K562 (cell line): ENCODE results near the gene PTH1R. TPM values are rescaled to one million over a fixed set of nuclear protein-coding genes. Genes with fewer than 3 reads are reported as not detected.

Experiments
- ATF3 ChIP-seq, 2 experiments: fragments of 450-650 bp in 1 of 2; sonication (generic) in 1 of 2; formaldehyde crosslinking in 1 of 2; IDR thresholded peaks in 1 of 2; conservative IDR thresholded peaks in 1 of 2; 2 replicates each; pipeline versions ENCODE4 v1.6.1 to v1.8.1; 2016 to 2023; ENCODE audit warnings: mild to moderate bottlenecking in 2 of 2, moderate library complexity in 2 of 2, inconsistent platforms in 1 of 2, missing genetic modification reagents in 1 of 2
- CBFA2T2 ChIP-seq: fragments of 450-650 bp; conservative IDR thresholded peaks from 2 replicates; pipeline ENCODE4 v1.6.1; 2017; ENCODE audit warnings: mild to moderate bottlenecking
- HCFC1 ChIP-seq: IDR thresholded peaks from 2 replicates; pipeline ENCODE4 v1.6.1; 2012; ENCODE audit warnings: low read depth, low read length, improper control_type of control experiment
- MED1 ChIP-seq: sonication (generic); formaldehyde crosslinking; IDR thresholded peaks from 2 replicates; pipeline ENCODE4 v1.8.1; 2023; ENCODE audit warnings: missing genetic modification reagents, borderline replicate concordance
- MYNN ChIP-seq, 2 experiments: sonication (generic); formaldehyde crosslinking in 1 of 2; IDR thresholded peaks; 2 replicates each; pipeline versions ENCODE4 v1.5.0 to v1.6.1; 2016 to 2020; ENCODE audit warnings: antibody characterized with exemption in 1 of 2, missing genetic modification reagents in 1 of 2
- NCOR1 ChIP-seq: fragments of 450-650 bp; IDR thresholded peaks from 2 replicates; pipeline ENCODE4 v1.6.1; 2016; ENCODE audit warnings: mild to moderate bottlenecking, moderate library complexity
- RAD51 ChIP-seq: fragments of 450-650 bp; IDR thresholded peaks from 2 replicates; pipeline ENCODE4 v1.7.1; 2016; ENCODE audit warnings: low read depth, mild to moderate bottlenecking, borderline replicate concordance
- SAP30 ChIP-seq: fragments of 200-600 bp; sonication (generic); IDR thresholded peaks from 2 replicates; pipeline ENCODE4 v1.6.1; 2012; ENCODE audit warnings: borderline replicate concordance, low read depth, mild to moderate bottlenecking, moderate library complexity, low read length, control low read depth, inconsistent platforms; ENCODE audit not compliant: insufficient read depth, poor library complexity, severe bottlenecking
- SIN3A ChIP-seq, 2 experiments: fragments of 150-350 bp in 1 of 2; IDR thresholded peaks; 2 replicates each; pipeline ENCODE4 v1.6.1; 2011 to 2016; ENCODE audit warnings: borderline replicate concordance in 2 of 2, low read depth in 2 of 2, low read length in 2 of 2, mild to moderate bottlenecking in 2 of 2, moderate library complexity in 2 of 2; ENCODE audit not compliant: control insufficient read depth in 1 of 2
- polyA plus RNA-seq, 8 experiments: library from polyadenylated mRNA; depleted of rRNA in 4 of 8; stranded (reverse) in 5 of 8; unstranded in 3 of 8; fragments of >200 nt; fragmentation: Nextera tagmentation in 2 of 8; fragmentation: Illumina TruSeq in 1 of 8; extraction: Ambion mirVana in 2 of 8; extraction: Trizol in 1 of 8; gene quantifications; 2 replicates each; pipeline versions ENCODE4 v1.2.1 to v1.2.3, GENCODE V29; 2011 to 2014; ENCODE audit warnings: inconsistent platforms in 1 of 8, missing spikeins in 1 of 8
- total RNA-seq, 7 experiments: library from RNA; depleted of rRNA in 6 of 7; stranded (reverse); fragments of >200 nt in 6 of 7; fragmentation: Illumina TruSeq in 2 of 7; extraction: Trizol in 2 of 7; gene quantifications; 2 replicates each; pipeline versions ENCODE4 v1.2.1 to v1.2.3, GENCODE V29; 2011 to 2021; ENCODE audit warnings: low replicate concordance in 1 of 7
- TF ChIP-seq, protein P1 (sequence below): fragments of 450-650 bp; IDR thresholded peaks from 2 replicates; pipeline ENCODE4 v1.6.1; 2016; ENCODE audit warnings: low read depth
- TF ChIP-seq, protein P2 (sequence below): fragments of 200-800 bp; sonication (Bioruptor generic); IDR thresholded peaks from 2 replicates; pipeline ENCODE4 v1.6.1; 2017; ENCODE audit warnings: missing genetic modification characterization, missing compliant biosample characterization
- TF ChIP-seq, protein P3 (sequence below): IDR thresholded peaks from 2 replicates; pipeline ENCODE4 v1.6.1; 2014; ENCODE audit warnings: antibody characterized with exemption

The PTH1R gene
- total and polyA plus RNA-seq, 9 of the 15 experiments (the other 6 are each of a cell fraction or from before 2014, with no cell fraction given) = not detected

GRCh38 chr3:46903341-46904302 is 26.1 kb downstream of the PTH1R start (continued):
- TF ChIP-seq, protein P1, sequence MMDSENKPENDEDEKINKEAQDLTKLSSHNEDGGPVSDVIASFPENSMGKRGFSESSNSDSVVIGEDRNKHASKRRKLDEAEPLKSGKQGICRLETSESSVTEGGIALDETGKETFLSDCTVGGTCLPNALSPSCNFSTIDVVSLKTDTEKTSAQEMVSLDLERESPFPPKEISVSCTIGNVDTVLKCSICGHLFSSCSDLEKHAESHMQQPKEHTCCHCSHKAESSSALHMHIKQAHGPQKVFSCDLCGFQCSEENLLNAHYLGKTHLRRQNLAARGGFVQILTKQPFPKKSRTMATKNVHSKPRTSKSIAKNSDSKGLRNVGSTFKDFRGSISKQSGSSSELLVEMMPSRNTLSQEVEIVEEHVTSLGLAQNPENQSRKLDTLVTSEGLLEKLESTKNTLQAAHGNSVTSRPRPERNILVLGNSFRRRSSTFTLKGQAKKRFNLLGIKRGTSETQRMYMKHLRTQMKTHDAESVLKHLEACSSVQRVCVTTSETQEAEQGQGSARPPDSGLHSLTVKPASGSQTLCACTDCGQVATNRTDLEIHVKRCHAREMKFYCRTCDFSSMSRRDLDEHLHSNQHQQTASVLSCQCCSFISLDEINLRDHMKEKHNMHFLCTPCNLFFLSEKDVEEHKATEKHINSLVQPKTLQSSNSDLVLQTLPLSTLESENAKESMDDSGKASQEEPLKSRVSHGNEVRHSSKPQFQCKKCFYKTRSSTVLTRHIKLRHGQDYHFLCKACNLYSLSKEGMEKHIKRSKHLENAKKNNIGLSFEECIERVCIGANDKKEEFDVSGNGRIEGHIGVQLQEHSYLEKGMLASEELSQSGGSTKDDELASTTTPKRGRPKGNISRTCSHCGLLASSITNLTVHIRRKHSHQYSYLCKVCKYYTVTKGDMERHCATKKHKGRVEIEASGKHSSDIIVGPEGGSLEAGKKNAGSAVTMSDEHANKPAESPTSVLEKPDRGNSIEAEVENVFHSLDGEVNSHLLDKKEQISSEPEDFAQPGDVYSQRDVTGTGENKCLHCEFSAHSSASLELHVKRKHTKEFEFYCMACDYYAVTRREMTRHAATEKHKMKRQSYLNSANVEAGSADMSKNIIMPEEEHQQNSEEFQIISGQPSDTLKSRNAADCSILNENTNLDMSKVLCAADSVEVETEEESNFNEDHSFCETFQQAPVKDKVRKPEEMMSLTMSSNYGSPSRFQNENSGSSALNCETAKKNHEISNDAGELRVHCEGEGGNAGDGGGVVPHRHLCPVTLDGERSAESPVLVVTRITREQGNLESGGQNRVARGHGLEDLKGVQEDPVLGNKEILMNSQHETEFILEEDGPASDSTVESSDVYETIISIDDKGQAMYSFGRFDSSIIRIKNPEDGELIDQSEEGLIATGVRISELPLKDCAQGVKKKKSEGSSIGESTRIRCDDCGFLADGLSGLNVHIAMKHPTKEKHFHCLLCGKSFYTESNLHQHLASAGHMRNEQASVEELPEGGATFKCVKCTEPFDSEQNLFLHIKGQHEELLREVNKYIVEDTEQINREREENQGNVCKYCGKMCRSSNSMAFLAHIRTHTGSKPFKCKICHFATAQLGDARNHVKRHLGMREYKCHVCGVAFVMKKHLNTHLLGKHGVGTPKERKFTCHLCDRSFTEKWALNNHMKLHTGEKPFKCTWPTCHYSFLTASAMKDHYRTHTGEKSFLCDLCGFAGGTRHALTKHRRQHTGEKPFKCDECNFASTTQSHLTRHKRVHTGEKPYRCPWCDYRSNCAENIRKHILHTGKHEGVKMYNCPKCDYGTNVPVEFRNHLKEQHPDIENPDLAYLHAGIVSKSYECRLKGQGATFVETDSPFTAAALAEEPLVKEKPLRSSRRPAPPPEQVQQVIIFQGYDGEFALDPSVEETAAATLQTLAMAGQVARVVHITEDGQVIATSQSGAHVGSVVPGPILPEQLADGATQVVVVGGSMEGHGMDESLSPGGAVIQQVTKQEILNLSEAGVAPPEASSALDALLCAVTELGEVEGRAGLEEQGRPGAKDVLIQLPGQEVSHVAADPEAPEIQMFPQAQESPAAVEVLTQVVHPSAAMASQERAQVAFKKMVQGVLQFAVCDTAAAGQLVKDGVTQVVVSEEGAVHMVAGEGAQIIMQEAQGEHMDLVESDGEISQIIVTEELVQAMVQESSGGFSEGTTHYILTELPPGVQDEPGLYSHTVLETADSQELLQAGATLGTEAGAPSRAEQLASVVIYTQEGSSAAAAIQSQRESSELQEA = no peak
- TF ChIP-seq MED1 (CRISPR knock-in tag) = no peak
- TF ChIP-seq RAD51 = peak; percentile 75
- 0 out of 2 replicates have a peak, but pooled peaks have one; percentile 26 for TF ChIP-seq CBFA2T2
- peak; percentile 51; the same call in 1 of the 2 replicates for TF ChIP-seq ATF3 (IDR thresholded peaks at IDR 0.05)
- TF ChIP-seq ATF3 (CRISPR knock-in tag; conservative IDR thresholded peaks at IDR 0.05) = no peak
- TF ChIP-seq NCOR1 = no peak
- TF ChIP-seq SAP30 = no peak
- TF ChIP-seq MYNN (IDR thresholded peaks at IDR 0.05) = no peak
- no peak for TF ChIP-seq MYNN (CRISPR knock-in tag; IDR thresholded peaks at IDR 0.05)
- TF ChIP-seq HCFC1 = no peak
- no peak for TF ChIP-seq SIN3A (IDR thresholded peaks at IDR 0.05; ENCODE audit: borderline replicate concordance in 2 of 2, control insufficient read depth in 1 of 2, low read depth in 2 of 2, low read length in 2 of 2)
- TF ChIP-seq, protein P2, sequence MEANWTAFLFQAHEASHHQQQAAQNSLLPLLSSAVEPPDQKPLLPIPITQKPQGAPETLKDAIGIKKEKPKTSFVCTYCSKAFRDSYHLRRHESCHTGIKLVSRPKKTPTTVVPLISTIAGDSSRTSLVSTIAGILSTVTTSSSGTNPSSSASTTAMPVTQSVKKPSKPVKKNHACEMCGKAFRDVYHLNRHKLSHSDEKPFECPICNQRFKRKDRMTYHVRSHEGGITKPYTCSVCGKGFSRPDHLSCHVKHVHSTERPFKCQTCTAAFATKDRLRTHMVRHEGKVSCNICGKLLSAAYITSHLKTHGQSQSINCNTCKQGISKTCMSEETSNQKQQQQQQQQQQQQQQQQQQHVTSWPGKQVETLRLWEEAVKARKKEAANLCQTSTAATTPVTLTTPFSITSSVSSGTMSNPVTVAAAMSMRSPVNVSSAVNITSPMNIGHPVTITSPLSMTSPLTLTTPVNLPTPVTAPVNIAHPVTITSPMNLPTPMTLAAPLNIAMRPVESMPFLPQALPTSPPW = peak; percentile 45
- TF ChIP-seq, protein P3, sequence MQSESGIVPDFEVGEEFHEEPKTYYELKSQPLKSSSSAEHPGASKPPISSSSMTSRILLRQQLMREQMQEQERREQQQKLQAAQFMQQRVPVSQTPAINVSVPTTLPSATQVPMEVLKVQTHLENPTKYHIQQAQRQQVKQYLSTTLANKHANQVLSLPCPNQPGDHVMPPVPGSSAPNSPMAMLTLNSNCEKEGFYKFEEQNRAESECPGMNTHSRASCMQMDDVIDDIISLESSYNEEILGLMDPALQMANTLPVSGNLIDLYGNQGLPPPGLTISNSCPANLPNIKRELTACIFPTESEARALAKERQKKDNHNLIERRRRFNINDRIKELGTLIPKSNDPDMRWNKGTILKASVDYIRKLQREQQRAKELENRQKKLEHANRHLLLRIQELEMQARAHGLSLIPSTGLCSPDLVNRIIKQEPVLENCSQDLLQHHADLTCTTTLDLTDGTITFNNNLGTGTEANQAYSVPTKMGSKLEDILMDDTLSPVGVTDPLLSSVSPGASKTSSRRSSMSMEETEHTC = no peak
